GM18526 (cell line): ENCODE results near the gene SLC25A12.

Experiments
- POLR2A ChIP-seq: IDR thresholded peaks from 3 replicates; pipeline ENCODE4 v1.6.1; 2011; ENCODE audit not compliant: insufficient read length; ENCODE audit errors: extremely low read depth

Gene SLC25A12

DNA sequence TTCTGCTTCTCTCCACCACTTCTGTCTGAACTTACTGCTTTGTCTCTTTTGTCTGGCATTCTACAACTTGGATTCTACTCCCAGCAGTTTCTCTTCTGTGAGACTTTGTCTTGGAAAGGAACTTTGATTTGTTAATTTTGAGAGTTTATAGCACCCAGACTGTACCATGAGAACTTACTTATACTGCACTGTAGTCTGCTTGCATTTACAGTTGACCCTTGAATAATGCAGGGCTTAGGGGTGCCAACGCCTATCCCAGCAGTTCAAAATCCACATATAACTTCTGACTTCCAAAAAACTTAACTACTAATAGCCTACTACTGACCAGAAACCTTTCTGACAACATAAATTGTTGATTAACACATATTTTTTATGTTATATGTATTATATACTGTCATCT lies 151.3 kb downstream of the SLC25A12 start:
- TF ChIP-seq POLR2A, result no peak

DNA sequence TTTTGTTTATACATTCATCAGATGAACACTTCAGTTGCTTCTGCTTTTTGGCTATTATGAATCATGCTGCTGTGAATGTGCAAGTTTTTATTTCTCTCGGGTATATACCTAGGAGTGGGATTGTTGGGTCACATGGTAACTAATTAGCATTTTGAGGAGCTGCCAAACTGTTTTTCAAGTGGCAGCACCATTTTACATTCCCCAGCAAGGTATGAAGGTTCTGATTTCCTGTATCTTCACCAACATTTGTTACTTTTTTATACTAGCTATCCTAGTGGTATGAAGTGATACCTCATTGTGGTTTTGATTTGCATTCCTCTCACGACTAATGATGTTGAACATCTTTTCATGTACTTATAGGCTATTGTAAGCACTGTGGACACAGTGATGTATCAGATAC lies 152.9 kb downstream of the SLC25A12 start:
- TF ChIP-seq POLR2A, result no peak

DNA sequence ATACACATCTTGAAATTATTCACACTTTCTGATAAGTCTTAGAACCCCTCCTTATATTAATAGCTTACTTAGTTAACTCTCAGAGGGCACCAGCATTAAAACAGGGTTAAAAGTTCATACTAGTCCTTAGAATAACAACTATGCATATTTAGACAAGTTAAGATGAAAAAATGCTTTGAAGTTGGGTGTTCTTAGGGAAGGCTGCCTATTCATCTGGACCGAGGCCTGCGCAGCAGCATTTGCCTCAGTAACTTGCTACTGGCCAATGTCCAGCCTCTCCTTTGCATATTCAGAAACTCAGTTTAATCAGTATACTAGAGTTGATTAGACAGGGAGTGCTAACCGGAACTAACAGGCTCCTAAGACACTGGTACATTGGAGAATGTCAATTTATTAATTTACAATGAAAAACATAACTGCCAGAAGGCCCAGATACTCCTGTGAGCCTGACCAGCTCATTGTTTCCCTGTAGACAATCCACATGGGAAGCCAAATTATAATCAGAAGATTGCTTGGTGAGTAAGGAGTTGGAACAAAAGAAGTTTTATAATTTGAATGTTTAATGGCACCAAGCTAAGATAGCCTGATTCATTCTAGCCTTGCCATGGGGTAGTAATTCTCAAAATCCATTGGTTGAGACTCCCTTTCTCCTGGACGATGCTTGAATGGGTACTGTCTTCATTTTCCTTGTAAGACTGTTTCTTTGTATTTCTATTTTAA lies 157.9 kb downstream of the SLC25A12 start:
- no peak for TF ChIP-seq POLR2A
